OCI-LY7 (cell line): ENCODE results near the gene SLC30A9.

Source experiments
- CTCF ChIP-seq: fragments of 200-600 bp; sonication (generic); conservative IDR thresholded peaks from 2 replicates; pipeline ENCODE4 v1.5.1; 2014; ENCODE audit warnings: mild to moderate bottlenecking, antibody characterized with exemption, low read length, moderate library complexity, mixed read lengths
- EZH2phosphoT487 ChIP-seq: fragments of 200-600 bp; sonication (generic); IDR thresholded peaks from 2 replicates; pipeline ENCODE4 v1.6.1; 2018; ENCODE audit warnings: low read depth, borderline replicate concordance, mild to moderate bottlenecking, mixed run types, antibody characterized with exemption, low read length, moderate library complexity, mixed read lengths

GRCh38 chr4:42018451-42018850 is 28.1 kb downstream of the SLC30A9 start:
- TF ChIP-seq CTCF, result no peak
- no peak for TF ChIP-seq EZH2phosphoT487
